ENCODE results near the gene FBXO5. TPM values are rescaled to one million over a fixed set of nuclear protein-coding genes. Genes with fewer than 3 reads are reported as not detected.

Gene FBXO5
- total and polyA plus RNA-seq, 2 experiments from 2014 or later = 11.2 to 15.5 TPM

- 0 to 3% methylated on average over 1 of the region's 1 CpG for whole genome bisulfite sequencing, 2 experiments (ENCODE audit: low coverage in 1 of 2, low lambda C conversion rate in 2 of 2, missing lambda C conversion rate in 2 of 2)
- Histone ChIP-seq H3K9me3 (ENCODE audit: low read depth) (no peaks in the 10 kb centered on the region), H3K4me3 (no peak overlapping the region), H3K36me3 (ENCODE audit: low read depth) (no peaks in the 10 kb centered on the region), H3K4me2 (ENCODE audit: unreplicated experiment) (peak overlapping the region; percentile 79), H3K27ac (no peak overlapping the region), H4K20me1 (ENCODE audit: insufficient read depth) (no peaks in the 10 kb centered on the region), H3F3A (ENCODE audit: insufficient read depth) (peaks cover 7% of the 10 kb centered on the region; the same call in 1 of the 2 replicates), H2AFZ (no peak overlapping the region), H3K9ac (no peak overlapping the region), H3K9me2 (ENCODE audit: insufficient read depth) (no peaks in the 10 kb centered on the region), H3K79me2 (ENCODE audit: insufficient read depth) (no peaks in the 10 kb centered on the region), H3K27me3 (replicated peaks; ENCODE audit: insufficient read depth) (no peaks in the 10 kb centered on the region), H3K4me1 (ENCODE audit: insufficient read depth) (peaks cover 14% of the 10 kb centered on the region)
- TF ChIP-seq EZH2phosphoT487 (IDR thresholded peaks at IDR 0.05; ENCODE audit: insufficient read depth, low read depth) = no peak
- in situ Hi-C loops (cut with MboI) = no loop called here
- peak; percentile 49 for DNase-seq
These were observed 30.8 kb downstream of the FBXO5 start for GRCh38 chr6:152952045-152952444.

- Histone ChIP-seq H3K9me2 (ENCODE audit: insufficient read depth) (no peaks in the 10 kb centered on the region), H3K9me3 (ENCODE audit: low read depth) (no peaks in the 10 kb centered on the region), H3K4me1 (ENCODE audit: insufficient read depth) (peaks cover 14% of the 10 kb centered on the region), H3K27ac (no peak overlapping the region), H4K20me1 (ENCODE audit: insufficient read depth) (no peaks in the 10 kb centered on the region), H2AFZ (no peak overlapping the region), H3K79me2 (ENCODE audit: insufficient read depth) (no peaks in the 10 kb centered on the region), H3K9ac (no peak overlapping the region), H3K27me3 (replicated peaks; ENCODE audit: insufficient read depth) (no peaks in the 10 kb centered on the region), H3K36me3 (ENCODE audit: low read depth) (no peaks in the 10 kb centered on the region), H3K4me3 (no peak overlapping the region), H3F3A (ENCODE audit: insufficient read depth) (peaks cover 7% of the 10 kb centered on the region; the same call in 1 of the 2 replicates), H3K4me2 (ENCODE audit: unreplicated experiment) (no peak overlapping the region)
- DNase-seq = no peak
- WGBS, 2 experiments (ENCODE audit: low coverage in 1 of 2, low lambda C conversion rate in 2 of 2, missing lambda C conversion rate in 2 of 2) = 70 to 71% methylated on average over 3 of the region's 3 CpGs
- TF ChIP-seq EZH2 (IDR thresholded peaks at IDR 0.05; ENCODE audit: insufficient read depth, poor library complexity, severe bottlenecking) (no peak), EZH2phosphoT487 (IDR thresholded peaks at IDR 0.05; ENCODE audit: insufficient read depth, low read depth) (no peak)
- in situ Hi-C loops (cut with MboI) = no loop called here
These were observed 32.6 kb downstream of the FBXO5 start for GRCh38 chr6:152950240-152950639.

GRCh38 chr6:152948150-152948768, 34.6 kb downstream of the FBXO5 start:
- H3K9ac ChIP-seq = no peak overlapping the region
- H3K79me2 ChIP-seq (ENCODE audit: insufficient read depth) = no peaks in the 10 kb centered on the region
- DNase-seq = peak; percentile 68
- peak overlapping the region; percentile 81 for H2AFZ ChIP-seq
- H3K9me2 ChIP-seq (ENCODE audit: insufficient read depth) = no peaks in the 10 kb centered on the region
- 33 to 35% methylated on average over 9 of the region's 9 CpGs for WGBS, 2 experiments (ENCODE audit: low coverage in 1 of 2, low lambda C conversion rate in 2 of 2, missing lambda C conversion rate in 2 of 2)
- peaks cover 14% of the 10 kb centered on the region for H3K4me1 ChIP-seq (ENCODE audit: insufficient read depth)
- H4K20me1 ChIP-seq (ENCODE audit: insufficient read depth) = no peaks in the 10 kb centered on the region
- no peaks in the 10 kb centered on the region for H3K36me3 ChIP-seq (ENCODE audit: low read depth)
- in situ Hi-C loops (cut with MboI) = no loop called here
- H3F3A ChIP-seq (ENCODE audit: insufficient read depth) = peaks cover 7% of the 10 kb centered on the region; the same call in 1 of the 2 replicates
- no peak overlapping the region for H3K27ac ChIP-seq
- H3K27me3 ChIP-seq (replicated peaks; ENCODE audit: insufficient read depth) = no peaks in the 10 kb centered on the region
- TF ChIP-seq EZH2 (IDR thresholded peaks at IDR 0.05; ENCODE audit: insufficient read depth, poor library complexity, severe bottlenecking) (no peak), EZH2phosphoT487 (IDR thresholded peaks at IDR 0.05; ENCODE audit: insufficient read depth, low read depth) (no peak)
- H3K4me2 ChIP-seq (ENCODE audit: unreplicated experiment) = peak overlapping the region; percentile 72
- H3K9me3 ChIP-seq (ENCODE audit: low read depth) = no peaks in the 10 kb centered on the region
- peak overlapping the region; percentile 45 for H3K4me3 ChIP-seq

- no peak overlapping the region for H3K9ac ChIP-seq
- peak; percentile 12 for DNase-seq
- H3K4me2 ChIP-seq (ENCODE audit: unreplicated experiment) = no peak overlapping the region
- H2AFZ ChIP-seq = no peak overlapping the region
- no peaks in the 10 kb centered on the region for H3K79me2 ChIP-seq (ENCODE audit: insufficient read depth)
- H4K20me1 ChIP-seq (ENCODE audit: insufficient read depth) = no peaks in the 10 kb centered on the region
- H3K36me3 ChIP-seq (ENCODE audit: low read depth) = no peaks in the 10 kb centered on the region
- no peaks in the 10 kb centered on the region for H3K9me2 ChIP-seq (ENCODE audit: insufficient read depth)
- no peak for TF ChIP-seq EZH2 (IDR thresholded peaks at IDR 0.05; ENCODE audit: insufficient read depth, poor library complexity, severe bottlenecking)
- no peak for TF ChIP-seq EZH2phosphoT487 (IDR thresholded peaks at IDR 0.05; ENCODE audit: insufficient read depth, low read depth)
- H3K4me1 ChIP-seq (ENCODE audit: insufficient read depth) = peaks cover 4% of the 10 kb centered on the region; the same call in 1 of the 2 replicates
- peaks cover 3% of the 10 kb centered on the region; the same call in 1 of the 2 replicates for H3F3A ChIP-seq (ENCODE audit: insufficient read depth)
- 49 to 51% methylated on average over 2 of the region's 2 CpGs for WGBS, 2 experiments (ENCODE audit: low coverage in 1 of 2, low lambda C conversion rate in 2 of 2, missing lambda C conversion rate in 2 of 2)
- in situ Hi-C loops (cut with MboI) = no loop called here
- H3K27me3 ChIP-seq (replicated peaks; ENCODE audit: insufficient read depth) = no peaks in the 10 kb centered on the region
- H3K27ac ChIP-seq = no peak overlapping the region
- H3K4me3 ChIP-seq = no peak overlapping the region
- no peaks in the 10 kb centered on the region for H3K9me3 ChIP-seq (ENCODE audit: low read depth)
These were observed 35.8 kb downstream of the FBXO5 start for GRCh38 chr6:152946995-152947394.

Measured in GM23248 (cell line).